ENCODE results near the gene PCNX2. TPM values are rescaled to one million over a fixed set of nuclear protein-coding genes. Genes with fewer than 3 reads are reported as not detected.

PCNX2 gene
- total and polyA plus RNA-seq, 2 of the 13 experiments (the other 11 are each of a cell fraction or from before 2014, with no cell fraction given) = 0.11 to 0.42 TPM

DNA sequence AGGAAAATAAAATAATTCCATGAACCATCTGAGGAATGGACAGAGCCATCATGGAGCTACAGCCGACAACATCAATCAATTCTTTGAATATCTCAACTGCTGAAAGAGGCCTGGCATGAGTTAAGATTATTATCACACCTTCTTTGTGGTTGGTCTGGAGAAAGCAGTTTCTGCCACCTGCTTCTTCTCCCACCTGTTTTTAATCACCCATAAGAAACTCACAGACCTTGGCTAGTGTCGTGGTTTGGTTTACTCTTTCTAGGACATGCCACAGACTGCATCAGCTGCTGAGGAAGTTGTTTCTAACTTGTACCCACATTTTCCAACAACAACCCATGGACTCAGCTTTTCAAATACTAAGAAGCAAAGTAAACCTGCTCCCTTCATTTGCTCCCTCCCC lies 279.6 kb downstream of the PCNX2 start (continued):
- no peak for TF ChIP-seq ZFP90 (CRISPR knock-in tag; IDR thresholded peaks at IDR 0.05; ENCODE audit: borderline replicate concordance)
- no peak for TF ChIP-seq SNAI1 (CRISPR knock-in tag; IDR thresholded peaks at IDR 0.05; ENCODE audit: borderline replicate concordance)
- TF ChIP-seq ZNF550 (CRISPR knock-in tag; IDR thresholded peaks at IDR 0.05; ENCODE audit: borderline replicate concordance) = no peak
- no peak for TF ChIP-seq TMF1 (CRISPR knock-in tag; IDR thresholded peaks at IDR 0.05; ENCODE audit: low read depth)
- no peak for TF ChIP-seq SMC3 (IDR thresholded peaks at IDR 0.05; ENCODE audit: low read length)

- no peak overlapping the region for H3K4me2 ChIP-seq (ENCODE audit: low read depth, low read length)
- H3K27ac ChIP-seq (ENCODE audit: extremely low read length, insufficient read depth, low read length) = no peak overlapping the region
- no peaks in the 10 kb centered on the region for H3K4me1 ChIP-seq (ENCODE audit: insufficient read depth, low read length)
- no peaks in the 10 kb centered on the region for H3K79me2 ChIP-seq (ENCODE audit: insufficient read depth, low read length)
- H3K9ac ChIP-seq (ENCODE audit: insufficient read depth, low read depth, low read length) = no peak overlapping the region
- FAIRE-seq (no peak), ATAC-seq (no peak), DNase-seq (ENCODE audit: low spot score) (no peak)
- intact Hi-C loops (cut with micrococcal nuclease; ENCODE audit: unreplicated experiment) = no loop called here
- H3K9me3 ChIP-seq (ENCODE audit: low read length) = no peaks in the 10 kb centered on the region
- H3K4me3 ChIP-seq (replicated peaks in 1 of 3; ENCODE audit: insufficient read depth in 1 of 3, low read depth in 2 of 3, low read length in 3 of 3) = no peak overlapping the region
- 0% methylated on average over 1 of the region's 1 CpG for WGBS (ENCODE audit: low lambda C conversion rate)
- H3K36me3 ChIP-seq (replicated peaks in 1 of 2; ENCODE audit: control insufficient read depth in 1 of 2, insufficient read depth in 2 of 2, low read length in 2 of 2) = no peaks in the 10 kb centered on the region
- ChIA-PET POLR2A (no interaction called here), CTCF (ENCODE audit: low intra/inter-chr PET ratio, low total read pairs) (no interaction called here)
- in situ Hi-C loops (cut with HindIII; ENCODE audit: extremely low pct_ligation_motif_present, low pct_unique_long_range_greater_than_20kb) = no loop called here
- H2AFZ ChIP-seq (ENCODE audit: low read length) = no peak overlapping the region
- no peaks in the 10 kb centered on the region for H4K20me1 ChIP-seq (ENCODE audit: insufficient read depth, low read length)
- BruUV-seq (replicated peaks) = no TSS peak
- peaks cover 0 to under 1% of the 10 kb centered on the region in 2 experiments; a peak in 1 of 5 replicates for H3K27me3 ChIP-seq (ENCODE audit: control insufficient read depth in 1 of 2, insufficient read depth in 2 of 2, low read length in 2 of 2)
- TF ChIP-seq ZNF563 (CRISPR knock-in tag; IDR thresholded peaks at IDR 0.05) (no peak), KLF11 (CRISPR knock-in tag; IDR thresholded peaks at IDR 0.05) (no peak), ZFY (CRISPR knock-in tag; IDR thresholded peaks at IDR 0.05) (no peak), THRA (CRISPR knock-in tag; IDR thresholded peaks at IDR 0.05; ENCODE audit: borderline replicate concordance) (no peak), ZNF83 (CRISPR knock-in tag; IDR thresholded peaks at IDR 0.05; ENCODE audit: borderline replicate concordance) (no peak), ATF2 (CRISPR knock-in tag; IDR thresholded peaks at IDR 0.05) (no peak), AFF4 (CRISPR knock-in tag; IDR thresholded peaks at IDR 0.05) (no peak), SNAPC2 (CRISPR knock-in tag; IDR thresholded peaks at IDR 0.05) (no peak), FLYWCH1 (CRISPR knock-in tag; IDR thresholded peaks at IDR 0.05) (no peak), ZSCAN9 (CRISPR knock-in tag; IDR thresholded peaks at IDR 0.05; ENCODE audit: borderline replicate concordance) (no peak)
- TF ChIP-seq, protein P1, sequence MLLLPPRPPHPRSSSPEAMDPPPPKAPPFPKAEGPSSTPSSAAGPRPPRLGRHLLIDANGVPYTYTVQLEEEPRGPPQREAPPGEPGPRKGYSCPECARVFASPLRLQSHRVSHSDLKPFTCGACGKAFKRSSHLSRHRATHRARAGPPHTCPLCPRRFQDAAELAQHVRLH (CRISPR knock-in tag; IDR thresholded peaks at IDR 0.05; ENCODE audit: borderline replicate concordance, low read depth) = no peak
- TF ChIP-seq, protein P2, sequence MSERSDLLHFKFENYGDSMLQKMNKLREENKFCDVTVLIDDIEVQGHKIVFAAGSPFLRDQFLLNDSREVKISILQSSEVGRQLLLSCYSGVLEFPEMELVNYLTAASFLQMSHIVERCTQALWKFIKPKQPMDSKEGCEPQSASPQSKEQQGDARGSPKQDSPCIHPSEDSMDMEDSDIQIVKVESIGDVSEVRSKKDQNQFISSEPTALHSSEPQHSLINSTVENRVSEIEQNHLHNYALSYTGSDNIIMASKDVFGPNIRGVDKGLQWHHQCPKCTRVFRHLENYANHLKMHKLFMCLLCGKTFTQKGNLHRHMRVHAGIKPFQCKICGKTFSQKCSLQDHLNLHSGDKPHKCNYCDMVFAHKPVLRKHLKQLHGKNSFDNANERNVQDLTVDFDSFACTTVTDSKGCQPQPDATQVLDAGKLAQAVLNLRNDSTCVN (CRISPR knock-in tag; IDR thresholded peaks at IDR 0.05; ENCODE audit: borderline replicate concordance) = no peak
Observed at GRCh38 chr1:233012021-233012420, 283.5 kb downstream of the PCNX2 start.
